Fibroblast of lung (primary cell): ENCODE results near the gene WFDC12.

Experiments used
- CTCF ChIP-seq, 2 donors: IDR thresholded peaks in 1 of 2; conservative IDR thresholded peaks in 1 of 2; 1 replicate in 1 of 2; 2 replicates in 1 of 2; pipeline ENCODE4 v1.5.1; 2011 to 2012; ENCODE audit warnings: low read length in 2 of 2, control low read depth in 1 of 2, inconsistent platforms in 1 of 2, low read depth in 1 of 2, mild to moderate bottlenecking in 1 of 2
- EZH2 ChIP-seq: IDR thresholded peaks from 2 replicates; pipeline ENCODE4 v1.5.1; 2012; ENCODE audit warnings: low read length, control low read depth, mild to moderate bottlenecking; ENCODE audit errors: missing control alignments

DNA sequence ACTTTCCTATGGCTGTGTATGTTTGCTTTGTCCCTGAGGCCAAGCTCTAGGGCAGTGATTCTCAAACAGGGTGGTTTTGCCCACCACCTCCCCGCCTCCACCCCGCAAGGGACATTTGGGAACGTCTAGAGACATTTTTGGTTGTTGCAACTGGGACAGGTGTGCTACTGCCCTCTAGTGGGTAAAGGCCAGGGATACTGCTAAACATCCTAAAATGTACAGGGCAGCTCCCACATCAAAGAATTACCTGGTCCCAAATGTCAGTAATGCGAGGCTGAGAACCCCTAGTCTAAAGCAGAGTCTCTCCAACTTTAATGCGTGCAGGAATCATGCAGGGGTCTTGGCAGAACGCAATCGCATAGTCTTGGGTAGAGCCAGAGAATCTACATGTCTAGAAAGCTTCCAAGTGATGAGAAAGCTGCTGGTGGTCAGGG, 28.4 kb downstream of the WFDC12 start:
- TF ChIP-seq CTCF (conservative IDR thresholded peaks at IDR 0.05 in 1 of 2, IDR thresholded peaks at IDR 0.05 in 1 of 2; ENCODE audit: low read depth in 1 of 2, low read length in 2 of 2): peak; percentile 70 to 82
- no peak for TF ChIP-seq EZH2
